Breast epithelium (tissue), 4 donors: Measurements from ENCODE around the gene PURA. TPM values are rescaled to one million over a fixed set of nuclear protein-coding genes. Genes with fewer than 3 reads are reported as not detected.

Experiments used
- DNase-seq, 2 donors: peaks; one replicate each; pipeline ENCODE4 v3.0.0-alpha.2; 2019; ENCODE audit warnings: low spot score in 2 of 2
- H3K27ac ChIP-seq, 2 donors: fragments of 200-600 bp; sonication (generic) in 1 of 2; one replicate each; pipeline ENCODE4 v1.5.1; 2016 to 2019; ENCODE audit warnings: mild to moderate bottlenecking in 1 of 2
- H3K27me3 ChIP-seq, 2 donors: fragments of 200-600 bp; sonication (generic) in 1 of 2; one replicate each; pipeline versions ENCODE4 v1.5.1 to v1.6.0; 2017 to 2019; ENCODE audit warnings: control low read depth in 1 of 2, mild to moderate bottlenecking in 1 of 2
- H3K36me3 ChIP-seq: fragments of 200-600 bp; one replicate; pipeline ENCODE4 v1.5.1; 2019
- H3K4me1 ChIP-seq, 2 donors: fragments of 200-600 bp; sonication (generic); one replicate each; pipeline ENCODE4 v1.5.1; 2016 to 2019; ENCODE audit warnings: control low read depth in 1 of 2
- H3K4me3 ChIP-seq, 3 donors: fragments of 200-600 bp; sonication (generic); 1 replicate in 2 of 3; 2 replicates in 1 of 3; pipeline ENCODE4 v1.5.1; 2016 to 2019; ENCODE audit warnings: mild to moderate bottlenecking in 3 of 3, moderate library complexity in 2 of 3
- H3K9me3 ChIP-seq, 2 donors: fragments of 200-600 bp; sonication (generic) in 1 of 2; one replicate each; pipeline ENCODE4 v1.5.1; 2016 to 2019; ENCODE audit warnings: control low read depth in 1 of 2
- CTCF ChIP-seq, 3 donors: fragments of 450-650 bp; IDR thresholded peaks; one replicate each; pipeline ENCODE4 v1.5.1; 2016 to 2017; ENCODE audit warnings: antibody characterized with exemption in 3 of 3, mild to moderate bottlenecking in 3 of 3, moderate library complexity in 3 of 3
- POLR2A ChIP-seq: fragments of 450-650 bp; IDR thresholded peaks from one replicate; pipeline ENCODE4 v1.6.1; 2016; ENCODE audit warnings: antibody characterized with exemption, mild to moderate bottlenecking, moderate library complexity
- POLR2AphosphoS5 ChIP-seq, 3 donors: sonication (generic); formaldehyde crosslinking; IDR thresholded peaks; one replicate each; pipeline ENCODE4 v1.6.1; 2017; ENCODE audit warnings: antibody characterized with exemption in 3 of 3
- intact Hi-C: fragments of 100-400 bp; cut with DNase I; formaldehyde crosslinking; loops from one replicate; pipeline ENCODE4 v1.15.1; 2023; ENCODE audit warnings: low total_unique reads
- total RNA-seq, 3 donors: library from RNA; depleted of rRNA; stranded (reverse); fragments of >200 nt; gene quantifications; one replicate each; pipeline ENCODE4 v1.1.0, GENCODE V29; 2016

PURA gene
- total RNA-seq, 3 donors from 2014 or later: 27.9 to 33.8 (median 30.1) TPM

DNA sequence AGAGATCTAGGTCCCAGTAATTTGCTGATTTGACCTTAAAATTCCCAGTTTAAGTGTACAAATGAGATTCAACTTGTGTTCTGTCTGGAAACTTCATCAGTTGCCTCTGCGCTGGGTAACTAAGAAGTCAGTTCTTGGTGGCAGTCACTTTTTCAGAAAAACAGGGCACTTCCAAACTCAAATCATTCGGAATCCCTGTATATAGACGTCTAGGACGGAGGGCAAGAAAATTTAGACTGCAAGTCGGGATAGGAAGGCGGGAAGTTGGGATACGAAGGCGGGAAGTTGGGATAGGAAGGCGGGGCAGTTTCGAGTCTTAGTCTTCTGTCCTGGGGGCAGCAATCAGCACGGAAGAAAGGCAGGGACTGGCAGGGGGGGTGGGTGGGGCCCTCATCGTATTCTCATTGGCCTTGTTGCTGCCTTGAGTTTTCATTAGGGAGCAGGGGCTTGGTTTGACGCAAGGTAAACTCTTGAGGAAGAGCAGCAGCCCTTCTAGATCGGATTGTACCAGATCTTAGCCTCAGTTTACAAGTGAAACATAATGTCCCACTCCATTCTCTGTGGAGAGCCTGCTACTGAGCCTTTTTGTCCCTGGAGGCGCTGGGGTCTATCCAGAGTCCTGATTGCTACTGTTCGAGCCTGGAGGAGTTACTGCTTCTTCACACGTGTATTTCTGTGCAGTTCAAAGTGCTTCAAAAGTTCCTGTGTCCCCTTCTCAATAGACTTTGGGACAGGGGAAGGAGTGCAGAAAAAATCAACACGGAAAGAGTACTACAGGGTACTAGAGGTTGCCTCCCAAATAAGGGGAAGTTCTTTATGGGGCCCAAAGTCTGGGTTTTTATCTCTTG is 2.7 kb upstream of the PURA start:
- Histone ChIP-seq H3K27ac (peak overlapping the region; percentile 14), H3K9me3 (no peaks in the 10 kb centered on the region), H3K4me3 (no peak overlapping the region), H3K4me1 (peaks cover 0 to 21% of the 10 kb centered on the region in 2 donors), H3K27me3 (no peaks in the 10 kb centered on the region), H3K36me3 (no peaks in the 10 kb centered on the region)
- no peak for DNase-seq
- intact Hi-C loops: no loop called here
- TF ChIP-seq POLR2A: no peak
- TF ChIP-seq CTCF (IDR thresholded peaks at IDR 0.05): no peak
- TF ChIP-seq POLR2AphosphoS5 (IDR thresholded peaks at IDR 0.05): no peak

DNA sequence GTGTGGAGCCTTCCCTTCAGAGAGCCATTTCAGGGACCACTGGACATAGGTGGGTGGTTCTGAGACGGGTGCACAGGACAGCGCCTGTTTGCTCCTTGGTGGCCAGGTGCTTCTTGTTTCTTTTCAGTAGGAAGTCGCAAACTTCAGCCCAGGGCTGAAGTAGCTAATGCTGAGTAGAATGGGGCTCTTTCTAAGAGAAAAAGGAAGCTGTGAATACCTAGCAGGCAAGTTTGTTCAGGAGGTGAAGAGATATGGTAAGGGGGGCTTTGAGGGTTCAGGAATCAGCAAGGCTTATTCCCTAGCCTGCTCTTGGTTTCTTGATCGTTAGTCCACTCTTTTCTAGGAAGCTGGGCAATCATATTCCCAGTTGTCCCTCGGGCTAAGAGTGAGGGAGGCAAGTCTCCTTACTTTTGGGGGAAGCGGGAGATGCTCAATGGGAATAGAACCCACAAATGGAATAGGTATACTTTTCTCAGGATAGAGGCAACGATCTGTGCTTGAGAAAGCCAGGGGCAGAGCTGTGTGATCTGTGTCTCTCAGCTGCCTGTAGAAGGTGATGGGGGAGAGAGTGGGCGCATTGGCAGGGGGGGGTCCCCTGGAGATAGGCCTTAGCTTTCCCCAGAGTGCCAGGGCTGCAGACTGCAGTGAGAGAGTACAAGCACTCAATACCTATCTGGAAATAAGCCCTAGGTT is 1.9 kb upstream of the PURA start:
- H3K36me3 ChIP-seq: no peaks in the 10 kb centered on the region
- TF ChIP-seq POLR2AphosphoS5 (IDR thresholded peaks at IDR 0.05) (no peak), POLR2A (no peak), CTCF (IDR thresholded peaks at IDR 0.05) (no peak)
- no peaks in the 10 kb centered on the region for H3K27me3 ChIP-seq
- H3K9me3 ChIP-seq: no peaks in the 10 kb centered on the region
- H3K27ac ChIP-seq: peak overlapping the region; percentile 14 to 99
- DNase-seq: no peak
- peak overlapping the region in 1 of 3 donors; percentile 98 for H3K4me3 ChIP-seq
- H3K4me1 ChIP-seq: peaks cover 0 to 19% of the 10 kb centered on the region in 2 donors
- intact Hi-C loops: no loop called here

DNA sequence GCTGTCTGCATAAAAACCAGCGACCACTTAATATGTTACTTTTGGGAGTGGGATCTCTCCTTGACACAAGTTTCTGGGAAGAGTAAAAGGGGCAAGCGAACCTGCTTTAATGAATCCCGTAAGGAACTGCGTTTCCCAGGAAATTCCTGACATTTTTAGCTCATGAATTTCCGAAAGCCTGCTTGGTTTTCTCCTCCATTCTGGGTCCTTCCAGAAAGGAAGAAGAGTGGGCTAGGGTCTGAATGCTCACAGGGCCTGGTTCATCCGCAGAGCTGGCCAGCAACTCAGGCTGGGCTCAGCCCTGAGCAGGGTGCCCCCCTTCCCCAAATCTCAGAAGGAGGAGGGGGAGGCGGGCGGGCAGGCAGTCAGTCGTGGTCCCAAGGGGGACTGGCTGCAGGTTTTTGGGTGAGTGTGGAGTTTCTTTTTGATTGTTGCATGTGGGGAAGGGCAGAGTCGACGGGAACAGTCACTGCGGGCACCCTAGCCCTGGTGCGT is 1.2 kb upstream of the PURA start:
- DNase-seq: no peak
- peak overlapping the region; percentile 84 to 98 (median 88) for H3K4me3 ChIP-seq
- H3K27ac ChIP-seq: peak overlapping the region; percentile 95 to 99
- peaks cover 0 to 19% of the 10 kb centered on the region in 2 donors for H3K4me1 ChIP-seq
- H3K36me3 ChIP-seq: no peaks in the 10 kb centered on the region
- TF ChIP-seq POLR2A (no peak), POLR2AphosphoS5 (IDR thresholded peaks at IDR 0.05) (no peak), CTCF (IDR thresholded peaks at IDR 0.05) (no peak)
- intact Hi-C loops: no loop called here
- no peaks in the 10 kb centered on the region for H3K27me3 ChIP-seq
- H3K9me3 ChIP-seq: no peaks in the 10 kb centered on the region

DNA sequence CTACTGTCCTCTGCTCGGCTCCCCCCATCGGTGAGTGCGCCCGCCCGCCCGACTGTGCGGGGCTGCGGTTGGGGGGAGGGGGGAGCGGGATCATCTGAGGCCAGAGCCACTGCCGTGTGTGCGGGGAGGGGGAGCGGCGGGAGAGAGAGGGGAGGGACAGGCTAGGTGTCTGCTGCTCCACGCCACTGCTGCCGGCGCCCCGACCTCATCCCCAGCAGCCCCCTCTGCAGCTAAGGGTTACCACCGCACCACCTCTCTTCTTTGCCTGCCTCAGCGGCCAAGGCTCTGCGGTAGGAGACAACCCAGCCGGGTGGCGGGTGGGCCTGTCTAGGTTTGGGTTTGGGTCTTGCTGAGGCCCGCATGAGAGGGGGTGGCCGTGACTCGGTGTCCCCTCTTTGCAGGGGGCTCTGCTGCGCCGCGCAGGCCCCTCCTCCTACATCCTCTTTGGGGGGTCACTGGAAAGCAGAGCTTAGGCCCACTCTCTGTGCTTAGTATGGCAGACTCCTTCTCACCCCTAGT is 670 bp upstream of the PURA start:
- Histone ChIP-seq H3K9me3 (no peaks in the 10 kb centered on the region), H3K4me3 (peak overlapping the region; percentile 84 to 98 (median 88)), H3K36me3 (no peaks in the 10 kb centered on the region), H3K27ac (peak overlapping the region; percentile 95 to 99), H3K27me3 (no peaks in the 10 kb centered on the region), H3K4me1 (peaks cover 0 to 19% of the 10 kb centered on the region in 2 donors)
- DNase-seq: no peak
- intact Hi-C loops: no loop called here
- no peak for TF ChIP-seq POLR2AphosphoS5 (IDR thresholded peaks at IDR 0.05)
- no peak for TF ChIP-seq CTCF (IDR thresholded peaks at IDR 0.05)
- TF ChIP-seq POLR2A: no peak
